ENCODE results near the gene MSLN.

DNA sequence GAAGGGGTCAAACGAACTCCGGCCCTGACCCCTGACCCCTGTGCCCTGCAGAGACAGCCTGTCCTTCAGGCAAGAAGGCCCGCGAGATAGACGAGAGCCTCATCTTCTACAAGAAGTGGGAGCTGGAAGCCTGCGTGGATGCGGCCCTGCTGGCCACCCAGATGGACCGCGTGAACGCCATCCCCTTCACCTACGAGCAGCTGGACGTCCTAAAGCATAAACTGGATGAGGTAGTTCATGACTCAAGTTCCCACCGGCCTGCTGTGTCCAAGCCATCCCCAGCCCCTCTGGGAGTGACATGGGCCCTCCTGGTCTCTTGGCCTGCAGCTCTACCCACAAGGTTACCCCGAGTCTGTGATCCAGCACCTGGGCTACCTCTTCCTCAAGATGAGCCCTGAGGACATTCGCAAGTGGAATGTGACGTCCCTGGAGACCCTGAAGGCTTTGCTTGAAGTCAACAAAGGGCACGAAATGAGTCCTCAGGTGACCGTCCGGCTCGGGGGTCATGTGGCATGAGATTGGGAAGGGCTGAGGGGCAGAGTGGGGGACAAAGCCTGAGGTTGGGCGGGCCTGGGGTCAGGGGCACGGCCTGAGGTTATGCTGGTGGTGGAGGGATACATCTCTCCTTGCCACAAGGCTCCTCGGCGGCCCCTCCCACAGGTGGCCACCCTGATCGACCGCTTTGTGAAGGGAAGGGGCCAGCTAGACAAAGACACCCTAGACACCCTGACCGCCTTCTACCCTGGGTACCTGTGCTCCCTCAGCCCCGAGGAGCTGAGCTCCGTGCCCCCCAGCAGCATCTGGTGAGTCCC is 5.7 kb downstream of the MSLN start:
- TF ChIP-seq, protein P1, sequence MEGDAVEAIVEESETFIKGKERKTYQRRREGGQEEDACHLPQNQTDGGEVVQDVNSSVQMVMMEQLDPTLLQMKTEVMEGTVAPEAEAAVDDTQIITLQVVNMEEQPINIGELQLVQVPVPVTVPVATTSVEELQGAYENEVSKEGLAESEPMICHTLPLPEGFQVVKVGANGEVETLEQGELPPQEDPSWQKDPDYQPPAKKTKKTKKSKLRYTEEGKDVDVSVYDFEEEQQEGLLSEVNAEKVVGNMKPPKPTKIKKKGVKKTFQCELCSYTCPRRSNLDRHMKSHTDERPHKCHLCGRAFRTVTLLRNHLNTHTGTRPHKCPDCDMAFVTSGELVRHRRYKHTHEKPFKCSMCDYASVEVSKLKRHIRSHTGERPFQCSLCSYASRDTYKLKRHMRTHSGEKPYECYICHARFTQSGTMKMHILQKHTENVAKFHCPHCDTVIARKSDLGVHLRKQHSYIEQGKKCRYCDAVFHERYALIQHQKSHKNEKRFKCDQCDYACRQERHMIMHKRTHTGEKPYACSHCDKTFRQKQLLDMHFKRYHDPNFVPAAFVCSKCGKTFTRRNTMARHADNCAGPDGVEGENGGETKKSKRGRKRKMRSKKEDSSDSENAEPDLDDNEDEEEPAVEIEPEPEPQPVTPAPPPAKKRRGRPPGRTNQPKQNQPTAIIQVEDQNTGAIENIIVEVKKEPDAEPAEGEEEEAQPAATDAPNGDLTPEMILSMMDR (IDR thresholded peaks at IDR 0.05): no peak
- no peak for TF ChIP-seq POLR2A (IDR thresholded peaks at IDR 0.05)
